ENCODE results near the gene OPCML. TPM values are rescaled to one million over a fixed set of nuclear protein-coding genes. Genes with fewer than 3 reads are reported as not detected.

OPCML gene
- total and polyA plus RNA-seq, 2 experiments from 2014 or later = 1.2 to 4.4 TPM

GRCh38 chr11:133383689-133384088 is 148.6 kb downstream of the OPCML start:
- H2AFZ ChIP-seq = no peak overlapping the region
- H3K36me3 Mint-ChIP-seq (ENCODE audit: low read depth) = no peaks in the 10 kb centered on the region
- no peak for DNase-seq (ENCODE audit: low spot score)
- H3K4me2 ChIP-seq = no peak overlapping the region
- H3K4me3 Mint-ChIP-seq = no peak overlapping the region
- no peaks in the 10 kb centered on the region for H3K27me3 Mint-ChIP-seq (ENCODE audit: insufficient read depth, low read depth, poor library complexity)
- no peaks in the 10 kb centered on the region for H3K27me3 ChIP-seq (ENCODE audit: insufficient read depth)
- H3K4me3 ChIP-seq = no peak overlapping the region
- H3K4me1 Mint-ChIP-seq = peaks cover 17% of the 10 kb centered on the region
- no peaks in the 10 kb centered on the region for H3F3A ChIP-seq (replicated peaks; ENCODE audit: low read depth)
- no peak overlapping the region for H3K27ac ChIP-seq (ENCODE audit: low read depth)
- no peaks in the 10 kb centered on the region for H3K9me2 ChIP-seq (ENCODE audit: insufficient read depth)
- H3K36me3 ChIP-seq (ENCODE audit: insufficient read depth) = no peaks in the 10 kb centered on the region
- no peak for ATAC-seq
- H3K4me1 ChIP-seq (ENCODE audit: insufficient read depth) = peaks cover 17% of the 10 kb centered on the region
- no peak overlapping the region for H3K27ac Mint-ChIP-seq
- no peaks in the 10 kb centered on the region for H3K79me2 ChIP-seq (replicated peaks; ENCODE audit: insufficient read depth)
- no peaks in the 10 kb centered on the region for H4K20me1 ChIP-seq (replicated peaks; ENCODE audit: insufficient read depth)
- TF ChIP-seq CREB1 (CRISPR knock-in tag; IDR thresholded peaks at IDR 0.05; ENCODE audit: low read depth) = no peak
- no peak for TF ChIP-seq STAT1 (IDR thresholded peaks at IDR 0.05; ENCODE audit: unreplicated experiment)
- TF ChIP-seq ETS1 (IDR thresholded peaks at IDR 0.05) = no peak
- no peak for TF ChIP-seq CTCF (conservative IDR thresholded peaks at IDR 0.05; ENCODE audit: low read depth in 2 of 2)
- TF ChIP-seq ZNF462 (CRISPR knock-in tag; IDR thresholded peaks at IDR 0.05) = no peak
- TF ChIP-seq ZNF331 (CRISPR knock-in tag; IDR thresholded peaks at IDR 0.05; ENCODE audit: low read depth) = no peak
- no peak for TF ChIP-seq EZH2 (IDR thresholded peaks at IDR 0.05; ENCODE audit: low read depth, unreplicated experiment)
- no peak for TF ChIP-seq EZH2phosphoT487 (IDR thresholded peaks at IDR 0.05; ENCODE audit: unreplicated experiment)
- no peak for TF ChIP-seq REST (IDR thresholded peaks at IDR 0.05; ENCODE audit: unreplicated experiment)
- TF ChIP-seq JUNB (IDR thresholded peaks at IDR 0.05; ENCODE audit: unreplicated experiment) = no peak
- TF ChIP-seq NANOG (IDR thresholded peaks at IDR 0.05; ENCODE audit: borderline replicate concordance) = no peak
- no peak for TF ChIP-seq POLR2AphosphoS5 (IDR thresholded peaks at IDR 0.05; ENCODE audit: low read depth)
- no peaks in the 10 kb centered on the region for H3K9me3 Mint-ChIP-seq

Measured in GM23338 (cell line).